ENCODE data around the gene EHMT1. TPM values are rescaled to one million over a fixed set of nuclear protein-coding genes. Genes with fewer than 3 reads are reported as not detected.

EHMT1 gene
- total and polyA plus RNA-seq, 9 of the 15 experiments (the other 6 are each of a cell fraction or from before 2014, with no cell fraction given): 2.2 to 76.0 (median 36.4) TPM

- TF ChIP-seq E2F3 (CRISPR knock-in tag; IDR thresholded peaks at IDR 0.05) (no peak), RBM22 (IDR thresholded peaks at IDR 0.05; ENCODE audit: low read depth, low read length, poor library complexity, severe bottlenecking) (peak; percentile 52), ZNF639 (CRISPR knock-in tag; conservative IDR thresholded peaks at IDR 0.05 in 1 of 2, IDR thresholded peaks at IDR 0.05 in 1 of 2) (no peak), POLR3A (IDR thresholded peaks at IDR 0.05; ENCODE audit: borderline replicate concordance, extremely low read depth, insufficient read depth, insufficient read length) (no peak), TCFL5 (CRISPR knock-in tag; conservative IDR thresholded peaks at IDR 0.05) (no peak), HMBOX1 (IDR thresholded peaks at IDR 0.05) (no peak), ZBTB33 (CRISPR knock-in tag; IDR thresholded peaks at IDR 0.05) (peak; percentile 87), ZNF655 (CRISPR knock-in tag; IDR thresholded peaks at IDR 0.05) (no peak), ZBTB12 (CRISPR knock-in tag; IDR thresholded peaks at IDR 0.05) (no peak)
- Histone ChIP-seq H3K27ac (ENCODE audit: extremely low read depth, low read depth, low read length) (no peak overlapping the region), H3K4me1 (replicated peaks in 1 of 2; ENCODE audit: control insufficient read depth in 2 of 2, insufficient read depth in 2 of 2, low read length in 2 of 2) (no peaks in the 10 kb centered on the region)
Observed at GRCh38 chr9:137788561-137789294, 169.9 kb downstream of the EHMT1 start.

More at GRCh38 chr9:137788561-137789294, 169.9 kb downstream of the EHMT1 start:
- H3K79me2 ChIP-seq (ENCODE audit: control insufficient read depth, insufficient read depth, low read length): no peaks in the 10 kb centered on the region
- no peaks in the 10 kb centered on the region for H3K9me3 ChIP-seq (replicated peaks; ENCODE audit: control insufficient read depth, insufficient read depth, low read depth, low read length)
- BruUV-seq (replicated peaks): no TSS peak
- no peak overlapping the region for H3K4me3 ChIP-seq
- in situ Hi-C loops (cut with MboI): no loop called here
- DNase-seq (ENCODE audit: extremely low read depth in 1 of 4, low spot score in 3 of 4): no peak
- no peaks in the 10 kb centered on the region for H3K27me3 ChIP-seq (ENCODE audit: control insufficient read depth in 2 of 2, insufficient read depth in 2 of 2, low read length in 2 of 2)
- intact Hi-C loops (cut with micrococcal nuclease): no loop called here
- ChIA-PET POLR2A (interaction anchor here (1.4 kb wide), 1 partner anchor 11 kb away, joined by 6 read pairs; no protein-coding TSS in a partner anchor), CTCF (ENCODE audit: low intra/inter-chr PET ratio) (no interaction called here)
- H2AFZ ChIP-seq (ENCODE audit: low read depth, low read length): no peak overlapping the region
- no peak for FAIRE-seq
- WGBS (ENCODE audit: insufficient coverage, low coverage, missing lambda C conversion rate): 98% methylated on average over 13 of the region's 59 CpGs
- H3K4me2 ChIP-seq (ENCODE audit: insufficient read depth, low read length): no peak overlapping the region
- H3K9me1 ChIP-seq (ENCODE audit: control insufficient read depth, insufficient read depth, low read length): no peaks in the 10 kb centered on the region
- no peak for ATAC-seq
- H4K20me1 ChIP-seq (replicated peaks; ENCODE audit: control insufficient read depth, insufficient read depth, low read length): no peaks in the 10 kb centered on the region
- no peak overlapping the region for H3K9ac ChIP-seq (ENCODE audit: insufficient read depth in 1 of 2, low read depth in 2 of 2, low read length in 2 of 2)
- H3K36me3 ChIP-seq (ENCODE audit: control insufficient read depth, insufficient read depth, low read length): peaks cover 69% of the 10 kb centered on the region; the same call in 2 of the 3 replicates
